Measurements from ENCODE around the gene PARD6B.
"Not testable (repeated sequence)": the region's sequence is repeated elsewhere in the genome, so short reads cannot be mapped to it uniquely, and the experiment has no call there.

Gene PARD6B

GRCh38 chr20:50772420-50773185, 41.2 kb downstream of the PARD6B start:
- Histone ChIP-seq H3K27ac (ENCODE audit: insufficient read depth, low read length, poor library complexity, severe bottlenecking) (no peak overlapping the region), H3K36me3 (ENCODE audit: control insufficient read depth, insufficient read depth, low read length) (no peaks in the 10 kb centered on the region), H3K27me3 (replicated peaks; ENCODE audit: control insufficient read depth, insufficient read depth, low read length, poor library complexity, severe bottlenecking) (no peaks in the 10 kb centered on the region), H3K4me3 (ENCODE audit: insufficient read depth, low read depth, low read length, poor library complexity, severe bottlenecking) (no peak overlapping the region), H3K9me3 (ENCODE audit: control insufficient read depth, low read length) (no peaks in the 10 kb centered on the region), H3K4me1 (ENCODE audit: control insufficient read depth, insufficient read depth, low read length, poor library complexity, severe bottlenecking) (no peaks in the 10 kb centered on the region)
- no peak for DNase-seq

GRCh38 chr20:50774515-50774914, 43.1 kb downstream of the PARD6B start:
- H3K27ac ChIP-seq (ENCODE audit: insufficient read depth, low read length, poor library complexity, severe bottlenecking): no peak overlapping the region
- H3K9me3 ChIP-seq (ENCODE audit: control insufficient read depth, low read length): no peaks in the 10 kb centered on the region

GRCh38 chr20:50776122-50776817, 44.9 kb downstream of the PARD6B start:
- Histone ChIP-seq H3K9me3 (ENCODE audit: control insufficient read depth, low read length) (no peaks in the 10 kb centered on the region), H3K27me3 (replicated peaks; ENCODE audit: control insufficient read depth, insufficient read depth, low read length, poor library complexity, severe bottlenecking) (no peaks in the 10 kb centered on the region), H3K27ac (ENCODE audit: insufficient read depth, low read length, poor library complexity, severe bottlenecking) (no peak overlapping the region)

More at GRCh38 chr20:50774515-50774914, 43.1 kb downstream of the PARD6B start:
- Histone ChIP-seq H3K4me3 (ENCODE audit: insufficient read depth, low read depth, low read length, poor library complexity, severe bottlenecking) (no peak overlapping the region), H3K4me1 (ENCODE audit: control insufficient read depth, insufficient read depth, low read length, poor library complexity, severe bottlenecking) (no peaks in the 10 kb centered on the region), H3K27me3 (replicated peaks; ENCODE audit: control insufficient read depth, insufficient read depth, low read length, poor library complexity, severe bottlenecking) (no peaks in the 10 kb centered on the region), H3K36me3 (ENCODE audit: control insufficient read depth, insufficient read depth, low read length) (no peaks in the 10 kb centered on the region)
- DNase-seq: no peak

GRCh38 chr20:50777373-50777772, 46.0 kb downstream of the PARD6B start:
- Histone ChIP-seq H3K4me1 (ENCODE audit: control insufficient read depth, insufficient read depth, low read length, poor library complexity, severe bottlenecking) (no peaks in the 10 kb centered on the region), H3K36me3 (ENCODE audit: control insufficient read depth, insufficient read depth, low read length) (no peaks in the 10 kb centered on the region), H3K4me3 (ENCODE audit: insufficient read depth, low read depth, low read length, poor library complexity, severe bottlenecking) (no peak overlapping the region), H3K27me3 (replicated peaks; ENCODE audit: control insufficient read depth, insufficient read depth, low read length, poor library complexity, severe bottlenecking) (no peaks in the 10 kb centered on the region), H3K9me3 (ENCODE audit: control insufficient read depth, low read length) (no peaks in the 10 kb centered on the region), H3K27ac (ENCODE audit: insufficient read depth, low read length, poor library complexity, severe bottlenecking) (no peak overlapping the region)
- DNase-seq: no peak

More at GRCh38 chr20:50776122-50776817, 44.9 kb downstream of the PARD6B start:
- Histone ChIP-seq H3K36me3 (ENCODE audit: control insufficient read depth, insufficient read depth, low read length) (no peaks in the 10 kb centered on the region), H3K4me3 (ENCODE audit: insufficient read depth, low read depth, low read length, poor library complexity, severe bottlenecking) (no peak overlapping the region), H3K4me1 (ENCODE audit: control insufficient read depth, insufficient read depth, low read length, poor library complexity, severe bottlenecking) (no peaks in the 10 kb centered on the region)
- no peak for DNase-seq

- H3K4me3 ChIP-seq (ENCODE audit: insufficient read depth, low read depth, low read length, poor library complexity, severe bottlenecking); H3K4me1 ChIP-seq (ENCODE audit: control insufficient read depth, insufficient read depth, low read length, poor library complexity, severe bottlenecking); DNase-seq; H3K36me3 ChIP-seq (ENCODE audit: control insufficient read depth, insufficient read depth, low read length); H3K9me3 ChIP-seq (ENCODE audit: control insufficient read depth, low read length); H3K27ac ChIP-seq (ENCODE audit: insufficient read depth, low read length, poor library complexity, severe bottlenecking); H3K27me3 ChIP-seq (replicated peaks; ENCODE audit: control insufficient read depth, insufficient read depth, low read length, poor library complexity, severe bottlenecking): not testable (repeated sequence)
Measured at GRCh38 chr20:50778994-50779393, 47.6 kb downstream of the PARD6B start.

- Histone ChIP-seq H3K27ac (ENCODE audit: insufficient read depth, low read length, poor library complexity, severe bottlenecking) (no peak overlapping the region), H3K4me1 (ENCODE audit: control insufficient read depth, insufficient read depth, low read length, poor library complexity, severe bottlenecking) (no peaks in the 10 kb centered on the region), H3K9me3 (ENCODE audit: control insufficient read depth, low read length) (no peaks in the 10 kb centered on the region), H3K36me3 (ENCODE audit: control insufficient read depth, insufficient read depth, low read length) (no peaks in the 10 kb centered on the region), H3K4me3 (ENCODE audit: insufficient read depth, low read depth, low read length, poor library complexity, severe bottlenecking) (no peak overlapping the region), H3K27me3 (replicated peaks; ENCODE audit: control insufficient read depth, insufficient read depth, low read length, poor library complexity, severe bottlenecking) (no peaks in the 10 kb centered on the region)
- DNase-seq: no peak
Measured at GRCh38 chr20:50783390-50783789, 52.0 kb downstream of the PARD6B start.

- Histone ChIP-seq H3K9me3 (ENCODE audit: control insufficient read depth, low read length) (no peaks in the 10 kb centered on the region), H3K27me3 (replicated peaks; ENCODE audit: control insufficient read depth, insufficient read depth, low read length, poor library complexity, severe bottlenecking) (no peaks in the 10 kb centered on the region), H3K36me3 (ENCODE audit: control insufficient read depth, insufficient read depth, low read length) (no peaks in the 10 kb centered on the region), H3K27ac (ENCODE audit: insufficient read depth, low read length, poor library complexity, severe bottlenecking) (no peak overlapping the region), H3K4me3 (ENCODE audit: insufficient read depth, low read depth, low read length, poor library complexity, severe bottlenecking) (no peak overlapping the region), H3K4me1 (ENCODE audit: control insufficient read depth, insufficient read depth, low read length, poor library complexity, severe bottlenecking) (no peaks in the 10 kb centered on the region)
- no peak for DNase-seq
Measured at GRCh38 chr20:50783903-50784302, 52.5 kb downstream of the PARD6B start.

- no peaks in the 10 kb centered on the region for H3K4me1 ChIP-seq (ENCODE audit: control insufficient read depth, insufficient read depth, low read length, poor library complexity, severe bottlenecking)
- H3K27me3 ChIP-seq (replicated peaks; ENCODE audit: control insufficient read depth, insufficient read depth, low read length, poor library complexity, severe bottlenecking): no peaks in the 10 kb centered on the region
Measured at GRCh38 chr20:50784464-50784863, 53.1 kb downstream of the PARD6B start.

GRCh38 chr20:50786703-50787102, 55.3 kb downstream of the PARD6B start:
- H3K36me3 ChIP-seq (ENCODE audit: control insufficient read depth, insufficient read depth, low read length): no peaks in the 10 kb centered on the region
- no peaks in the 10 kb centered on the region for H3K9me3 ChIP-seq (ENCODE audit: control insufficient read depth, low read length)
- no peaks in the 10 kb centered on the region for H3K27me3 ChIP-seq (replicated peaks; ENCODE audit: control insufficient read depth, insufficient read depth, low read length, poor library complexity, severe bottlenecking)
- no peaks in the 10 kb centered on the region for H3K4me1 ChIP-seq (ENCODE audit: control insufficient read depth, insufficient read depth, low read length, poor library complexity, severe bottlenecking)
- H3K27ac ChIP-seq (ENCODE audit: insufficient read depth, low read length, poor library complexity, severe bottlenecking): no peak overlapping the region
- no peak for DNase-seq
- H3K4me3 ChIP-seq (ENCODE audit: insufficient read depth, low read depth, low read length, poor library complexity, severe bottlenecking): no peak overlapping the region

More at GRCh38 chr20:50784464-50784863, 53.1 kb downstream of the PARD6B start:
- Histone ChIP-seq H3K9me3 (ENCODE audit: control insufficient read depth, low read length) (no peaks in the 10 kb centered on the region), H3K4me3 (ENCODE audit: insufficient read depth, low read depth, low read length, poor library complexity, severe bottlenecking) (no peak overlapping the region), H3K36me3 (ENCODE audit: control insufficient read depth, insufficient read depth, low read length) (no peaks in the 10 kb centered on the region), H3K27ac (ENCODE audit: insufficient read depth, low read length, poor library complexity, severe bottlenecking) (no peak overlapping the region)
- DNase-seq: no peak

- no peaks in the 10 kb centered on the region for H3K36me3 ChIP-seq (ENCODE audit: control insufficient read depth, insufficient read depth, low read length)
- no peaks in the 10 kb centered on the region for H3K9me3 ChIP-seq (ENCODE audit: control insufficient read depth, low read length)
- no peaks in the 10 kb centered on the region for H3K4me1 ChIP-seq (ENCODE audit: control insufficient read depth, insufficient read depth, low read length, poor library complexity, severe bottlenecking)
- no peak overlapping the region for H3K27ac ChIP-seq (ENCODE audit: insufficient read depth, low read length, poor library complexity, severe bottlenecking)
- H3K4me3 ChIP-seq (ENCODE audit: insufficient read depth, low read depth, low read length, poor library complexity, severe bottlenecking): no peak overlapping the region
- DNase-seq: no peak
- H3K27me3 ChIP-seq (replicated peaks; ENCODE audit: control insufficient read depth, insufficient read depth, low read length, poor library complexity, severe bottlenecking): no peaks in the 10 kb centered on the region
Measured at GRCh38 chr20:50787181-50787580, 55.8 kb downstream of the PARD6B start.
